ENCODE measurements around the gene SZT2. TPM values are rescaled to one million over a fixed set of nuclear protein-coding genes. Genes with fewer than 3 reads are reported as not detected.

SZT2 gene
- total RNA-seq, 4 donors from 2014 or later: 49.2 to 68.7 (median 57.3) TPM

DNA sequence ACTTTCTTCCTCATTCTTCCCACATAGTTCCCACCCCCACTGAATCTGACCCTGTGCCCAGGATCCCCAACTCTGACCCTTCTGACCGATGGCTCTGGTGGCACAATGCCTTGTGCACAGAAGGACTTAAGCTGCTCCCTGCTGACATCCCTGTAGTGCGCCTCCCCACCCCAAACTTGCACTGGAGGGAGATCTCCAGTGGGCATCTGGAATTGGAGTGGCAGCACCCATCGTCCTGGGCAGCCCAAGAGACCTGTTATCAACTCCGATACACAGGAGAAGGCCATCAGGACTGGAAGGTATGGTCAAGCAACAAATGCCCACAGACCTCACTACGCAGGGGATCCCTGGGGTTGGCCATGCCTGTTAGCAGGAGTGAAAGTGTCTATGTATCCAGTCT is 43.1 kb upstream of the SZT2 start:
- no peak for TF ChIP-seq EP300 (IDR thresholded peaks at IDR 0.05)
- WGBS, 2 donors: 82 to 91% methylated on average over 5 of the region's 5 CpGs
- H3K4me1 ChIP-seq: peaks cover 0 to 21% (median 0%) of the 10 kb centered on the region in 4 donors
- H3K27me3 ChIP-seq: no peaks in the 10 kb centered on the region
- DNase-seq (ENCODE audit: low spot score in 2 of 2): no peak
- no peak overlapping the region for H3K27ac ChIP-seq
- H3K4me3 ChIP-seq: no peak overlapping the region
- H3K36me3 ChIP-seq: no peaks in the 10 kb centered on the region
- no peaks in the 10 kb centered on the region for H3K9me3 ChIP-seq

DNA sequence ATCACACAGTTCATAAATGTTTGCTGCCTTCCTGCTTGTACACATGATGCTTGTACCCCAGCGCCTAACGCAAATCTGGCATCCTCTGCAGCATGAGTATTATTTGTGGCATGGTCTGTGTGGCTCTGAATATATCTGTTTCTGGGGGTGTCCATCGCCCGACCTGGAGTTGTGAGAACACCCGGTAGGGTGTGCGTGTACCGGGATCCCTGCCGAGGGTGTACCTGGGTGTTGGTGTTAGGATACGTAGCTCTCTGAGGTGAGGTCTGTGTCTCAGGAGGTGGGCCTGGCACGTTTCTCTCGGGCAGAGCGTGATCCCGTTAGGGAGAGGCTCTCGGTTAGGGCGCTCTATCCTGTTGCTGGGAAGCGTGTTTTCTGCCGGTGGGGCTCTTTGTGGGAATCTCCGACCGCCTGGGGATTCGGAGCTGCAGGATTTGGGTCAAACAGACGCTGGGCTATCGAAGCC is 41.3 kb upstream of the SZT2 start:
- peak overlapping the region; percentile 58 to 88 (median 86) for H3K27ac ChIP-seq
- H3K4me3 ChIP-seq: peak overlapping the region; percentile 53 to 65 (median 54)
- WGBS, 2 donors: 30 to 33% methylated on average over 12 to 14 of the region's 22 CpGs
- H3K9me3 ChIP-seq: no peaks in the 10 kb centered on the region
- no peaks in the 10 kb centered on the region for H3K36me3 ChIP-seq
- no peak for DNase-seq (ENCODE audit: low spot score in 2 of 2)
- TF ChIP-seq POLR2A (IDR thresholded peaks at IDR 0.05) (no peak), CTCF (IDR thresholded peaks at IDR 0.05) (no peak)
- H3K27me3 ChIP-seq: no peaks in the 10 kb centered on the region
- peaks cover 0 to 21% (median 0%) of the 10 kb centered on the region in 4 donors for H3K4me1 ChIP-seq

DNA sequence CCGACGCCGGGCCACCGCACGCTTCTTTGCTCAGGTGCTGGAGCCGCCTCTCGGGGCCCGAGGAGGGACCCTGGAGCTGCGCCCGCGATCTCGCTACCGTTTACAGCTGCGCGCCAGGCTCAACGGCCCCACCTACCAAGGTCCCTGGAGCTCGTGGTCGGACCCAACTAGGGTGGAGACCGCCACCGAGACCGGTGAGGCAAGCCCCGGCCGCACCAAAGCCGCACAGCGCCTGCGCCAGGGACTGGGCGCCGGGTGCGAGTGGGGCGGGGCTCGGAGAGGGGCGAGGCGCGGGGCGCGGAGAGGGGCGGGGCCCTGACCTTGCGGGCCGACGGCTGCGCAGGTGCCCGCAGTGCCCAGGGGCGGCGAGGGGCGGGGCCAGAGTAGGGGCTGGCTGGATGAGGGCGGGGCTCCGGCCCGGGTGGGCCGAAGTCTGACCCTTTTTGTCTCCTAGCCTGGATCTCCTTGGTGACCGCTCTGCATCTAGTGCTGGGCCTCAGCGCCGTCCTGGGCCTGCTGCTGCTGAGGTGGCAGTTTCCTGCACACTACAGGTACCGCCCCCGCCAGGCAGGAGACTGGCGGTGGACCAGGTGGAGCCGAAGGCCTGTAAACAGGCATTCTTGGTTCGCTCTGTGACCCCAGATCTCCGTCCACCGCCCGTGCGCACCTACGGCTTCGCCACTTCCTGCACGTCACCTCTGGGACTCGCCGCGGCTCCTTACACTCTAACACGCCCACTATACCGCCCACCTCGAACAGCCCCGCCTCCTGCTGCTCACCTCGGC is 40.7 kb upstream of the SZT2 start:
- Histone ChIP-seq H3K36me3 (no peaks in the 10 kb centered on the region), H3K9me3 (no peaks in the 10 kb centered on the region), H3K27me3 (no peaks in the 10 kb centered on the region), H3K27ac (peak overlapping the region; percentile 58 to 88 (median 86)), H3K4me1 (peaks cover 0 to 21% (median 0%) of the 10 kb centered on the region in 4 donors), H3K4me3 (peak overlapping the region; percentile 53 to 65 (median 54))
- DNase-seq (ENCODE audit: low spot score in 2 of 2): peak; percentile 49 to 51
- peak in 1 of 2 donors; percentile 14 for TF ChIP-seq EP300 (IDR thresholded peaks at IDR 0.05)
- peak in 1 of 2 donors; percentile 35 for TF ChIP-seq POLR2A (IDR thresholded peaks at IDR 0.05)
- peak in 1 of 5 experiments; percentile 10 for TF ChIP-seq CTCF (IDR thresholded peaks at IDR 0.05)
- 7 to 14% methylated on average over 51 to 55 of the region's 72 CpGs for WGBS, 2 donors

- Histone ChIP-seq H3K36me3 (no peaks in the 10 kb centered on the region), H3K27ac (peak overlapping the region; percentile 58 to 88 (median 86)), H3K9me3 (no peaks in the 10 kb centered on the region), H3K27me3 (no peaks in the 10 kb centered on the region), H3K4me3 (peak overlapping the region; percentile 53 to 65 (median 54)), H3K4me1 (peaks cover 0 to 21% (median 0%) of the 10 kb centered on the region in 4 donors)
- no peak for DNase-seq (ENCODE audit: low spot score in 2 of 2)
- TF ChIP-seq EP300 (IDR thresholded peaks at IDR 0.05): peak in 1 of 2 donors; percentile 1
- TF ChIP-seq CTCF (IDR thresholded peaks at IDR 0.05): no peak
- WGBS, 2 donors: 41 to 57% methylated on average over 11 of the region's 11 CpGs
These were observed 39.9 kb upstream of the SZT2 start for GRCh38 chr1:43349594-43350306.

GRCh38 chr1:43350976-43351375 is 38.7 kb upstream of the SZT2 start:
- H3K9me3 ChIP-seq: no peaks in the 10 kb centered on the region
- H3K36me3 ChIP-seq: no peaks in the 10 kb centered on the region
- no peaks in the 10 kb centered on the region for H3K27me3 ChIP-seq
- DNase-seq (ENCODE audit: low spot score in 2 of 2): no peak
- peaks cover 0 to 21% (median 0%) of the 10 kb centered on the region in 4 donors for H3K4me1 ChIP-seq
- peak overlapping the region in 1 of 4 donors; percentile 11 for H3K27ac ChIP-seq
- 96 to 97% methylated on average over 1 of the region's 1 CpG for WGBS, 2 donors
- no peak overlapping the region for H3K4me3 ChIP-seq
- TF ChIP-seq EP300 (IDR thresholded peaks at IDR 0.05): no peak
- TF ChIP-seq POLR2A (IDR thresholded peaks at IDR 0.05): no peak
- no peak for TF ChIP-seq CTCF (IDR thresholded peaks at IDR 0.05)

Measured in tibial nerve (tissue), 4 donors.